Mucosa of descending colon (tissue), 3 donors: ENCODE measurements around the gene SHTN1. TPM values are rescaled to one million over a fixed set of nuclear protein-coding genes. Genes with fewer than 3 reads are reported as not detected.

Source experiments
- ATAC-seq: fragments of 200-7000 bp; cut with Tn5 transposase; one replicate; pipeline ENCODE4 v1.9.1; 2020; ENCODE audit warnings: mild to moderate bottlenecking, moderate library complexity
- DNase-seq, 3 donors: peaks; one replicate each; pipeline ENCODE4 v3.0.0-alpha.2; 2020
- H3K36me3 ChIP-seq: fragments of 200-600 bp; one replicate; pipeline ENCODE4 v1.8.0; 2021; ENCODE audit warnings: low read depth, mild to moderate bottlenecking
- H3K4me1 ChIP-seq: fragments of 200-600 bp; one replicate; pipeline ENCODE4 v1.8.0; 2021; ENCODE audit warnings: low read depth, mild to moderate bottlenecking
- H3K4me3 ChIP-seq: fragments of 200-600 bp; one replicate; pipeline ENCODE4 v1.8.0; 2021; ENCODE audit warnings: mild to moderate bottlenecking
- H3K9me3 ChIP-seq: fragments of 200-600 bp; one replicate; pipeline ENCODE4 v1.8.0; 2021; ENCODE audit warnings: mild to moderate bottlenecking
- intact Hi-C, 2 donors: fragments of 100-400 bp; cut with DNase I in 1 of 2; cut with micrococcal nuclease in 1 of 2; formaldehyde crosslinking; loops; one replicate each; pipeline versions ENCODE4 v1.11.0 to v1.11.1; 2022; cut with DNase I, micrococcal nuclease
- total RNA-seq, 3 donors: library from RNA; stranded (reverse); fragmentation: NEBNext Ultra II Directional in 2 of 3; extraction: Animal tissue kit (Norgen Biotek cat#: 25700) in 2 of 3; gene quantifications; one replicate each; pipeline versions ENCODE4 v1.2.1 to v1.2.4, GENCODE V29; 2021 to 2023
- TF ChIP-seq, protein P1 (sequence below): fragments of 200-600 bp; IDR thresholded peaks from one replicate; pipeline ENCODE4 v1.8.0; 2022; ENCODE audit warnings: antibody characterized with exemption, mild to moderate bottlenecking
- donor health status: DM: no; HTN: no; CAD: no; lungs with moderate emphysema.
- donor health status: DM: no; HTN: no; CAD: no.
- donor health status: DM: no; HTN: yes; CAD: no.

The SHTN1 gene
- total RNA-seq, 3 donors from 2014 or later: 17.4 to 33.5 (median 27.9) TPM

GRCh38 chr10:117001144-117001543 lies 3.8 kb downstream of the SHTN1 start:
- no peak overlapping the region for H3K4me3 ChIP-seq
- TF ChIP-seq, protein P1, sequence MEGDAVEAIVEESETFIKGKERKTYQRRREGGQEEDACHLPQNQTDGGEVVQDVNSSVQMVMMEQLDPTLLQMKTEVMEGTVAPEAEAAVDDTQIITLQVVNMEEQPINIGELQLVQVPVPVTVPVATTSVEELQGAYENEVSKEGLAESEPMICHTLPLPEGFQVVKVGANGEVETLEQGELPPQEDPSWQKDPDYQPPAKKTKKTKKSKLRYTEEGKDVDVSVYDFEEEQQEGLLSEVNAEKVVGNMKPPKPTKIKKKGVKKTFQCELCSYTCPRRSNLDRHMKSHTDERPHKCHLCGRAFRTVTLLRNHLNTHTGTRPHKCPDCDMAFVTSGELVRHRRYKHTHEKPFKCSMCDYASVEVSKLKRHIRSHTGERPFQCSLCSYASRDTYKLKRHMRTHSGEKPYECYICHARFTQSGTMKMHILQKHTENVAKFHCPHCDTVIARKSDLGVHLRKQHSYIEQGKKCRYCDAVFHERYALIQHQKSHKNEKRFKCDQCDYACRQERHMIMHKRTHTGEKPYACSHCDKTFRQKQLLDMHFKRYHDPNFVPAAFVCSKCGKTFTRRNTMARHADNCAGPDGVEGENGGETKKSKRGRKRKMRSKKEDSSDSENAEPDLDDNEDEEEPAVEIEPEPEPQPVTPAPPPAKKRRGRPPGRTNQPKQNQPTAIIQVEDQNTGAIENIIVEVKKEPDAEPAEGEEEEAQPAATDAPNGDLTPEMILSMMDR: no peak
- intact Hi-C loops: no loop called here
- ATAC-seq (no peak), DNase-seq (no peak)
- H3K9me3 ChIP-seq: no peaks in the 10 kb centered on the region
- H3K4me1 ChIP-seq: peaks cover 12% of the 10 kb centered on the region
- no peaks in the 10 kb centered on the region for H3K36me3 ChIP-seq

DNA sequence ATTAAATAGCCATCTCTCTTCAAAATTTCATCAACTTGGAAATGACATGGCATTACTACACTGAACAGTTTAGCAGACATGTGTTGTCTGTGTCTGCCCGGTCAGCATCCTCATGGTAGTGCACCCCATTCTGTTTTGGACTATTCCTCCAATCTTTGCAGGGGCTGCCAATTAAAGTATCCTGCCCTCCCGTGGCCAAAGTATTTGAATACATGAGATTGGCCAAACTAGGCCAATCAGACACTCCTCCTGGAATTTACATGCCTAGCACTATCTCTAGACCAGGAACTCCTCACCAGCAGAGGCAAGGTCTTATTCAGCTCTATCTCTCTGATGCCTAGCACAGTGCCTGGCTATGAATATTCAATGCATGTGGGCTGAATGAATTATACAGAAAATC lies 4.4 kb downstream of the SHTN1 start:
- H3K4me3 ChIP-seq: no peak overlapping the region
- intact Hi-C loops: no loop called here
- H3K9me3 ChIP-seq: no peaks in the 10 kb centered on the region
- H3K4me1 ChIP-seq: peaks cover 7% of the 10 kb centered on the region
- ATAC-seq (no peak), DNase-seq (no peak)
- TF ChIP-seq, protein P1: no peak
- H3K36me3 ChIP-seq: no peaks in the 10 kb centered on the region

DNA sequence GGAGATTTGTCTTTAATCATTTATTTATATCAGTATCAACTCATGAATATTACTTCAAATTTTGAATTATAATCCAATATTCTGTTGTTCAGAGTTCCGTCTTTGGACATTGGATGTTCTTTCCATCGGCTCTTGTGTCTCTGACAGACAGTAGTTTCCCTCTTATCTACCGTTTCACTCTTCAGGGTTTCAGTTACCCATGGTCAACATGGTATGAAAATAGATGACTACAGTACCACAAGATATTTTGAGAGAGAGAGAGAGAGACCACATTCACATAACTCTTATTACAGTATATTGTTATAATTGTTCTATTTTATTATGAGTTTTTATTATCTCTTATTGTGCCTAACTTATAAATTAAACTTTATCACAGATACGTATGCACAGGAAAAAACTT lies 6.8 kb downstream of the SHTN1 start:
- DNase-seq (no peak), ATAC-seq (no peak)
- Histone ChIP-seq H3K9me3 (no peaks in the 10 kb centered on the region), H3K4me1 (peaks cover 5% of the 10 kb centered on the region), H3K36me3 (no peaks in the 10 kb centered on the region), H3K4me3 (no peak overlapping the region)
- TF ChIP-seq, protein P1: no peak
- intact Hi-C loops: no loop called here

GRCh38 chr10:116997015-116997414 lies 8.0 kb downstream of the SHTN1 start:
- H3K9me3 ChIP-seq: no peaks in the 10 kb centered on the region
- intact Hi-C loops: no loop called here
- no peaks in the 10 kb centered on the region for H3K36me3 ChIP-seq
- H3K4me3 ChIP-seq: no peak overlapping the region
- ATAC-seq (peak; percentile 51), DNase-seq (no peak)
- TF ChIP-seq, protein P1: no peak
- peaks cover 5% of the 10 kb centered on the region for H3K4me1 ChIP-seq

DNA sequence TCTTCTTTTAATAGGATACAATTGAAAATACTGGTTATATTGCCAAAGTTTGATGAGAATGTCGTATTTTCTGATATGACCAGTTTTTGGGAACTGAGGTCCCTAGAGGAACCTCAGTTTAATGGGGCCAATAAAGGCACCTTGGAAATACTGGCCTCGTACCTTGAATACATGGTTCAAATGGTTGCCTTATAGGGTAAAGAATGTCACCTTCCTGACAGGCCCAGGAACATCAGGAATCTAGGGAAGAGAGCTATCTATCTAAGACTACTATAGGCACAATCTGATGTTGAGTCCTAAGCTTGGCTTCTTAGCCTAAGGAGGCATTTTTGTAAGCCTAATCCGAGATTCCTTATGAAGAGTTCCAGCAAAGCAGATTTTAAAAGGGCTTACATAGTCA lies 9.3 kb downstream of the SHTN1 start:
- Histone ChIP-seq H3K4me1 (peaks cover 5% of the 10 kb centered on the region), H3K4me3 (no peak overlapping the region), H3K9me3 (no peaks in the 10 kb centered on the region), H3K36me3 (no peaks in the 10 kb centered on the region)
- TF ChIP-seq, protein P1: no peak
- intact Hi-C loops: no loop called here
- no peak for DNase-seq
- ATAC-seq: no peak
